ENCODE measurements around the gene KCNJ15.
A peak's percentile ranks its signal among the peaks of the same experiment; 100 is the strongest.
"Not testable (repeated sequence)": the region's sequence is repeated elsewhere in the genome, so short reads cannot be mapped to it uniquely, and the experiment has no call there.

KCNJ15 gene

DNA sequence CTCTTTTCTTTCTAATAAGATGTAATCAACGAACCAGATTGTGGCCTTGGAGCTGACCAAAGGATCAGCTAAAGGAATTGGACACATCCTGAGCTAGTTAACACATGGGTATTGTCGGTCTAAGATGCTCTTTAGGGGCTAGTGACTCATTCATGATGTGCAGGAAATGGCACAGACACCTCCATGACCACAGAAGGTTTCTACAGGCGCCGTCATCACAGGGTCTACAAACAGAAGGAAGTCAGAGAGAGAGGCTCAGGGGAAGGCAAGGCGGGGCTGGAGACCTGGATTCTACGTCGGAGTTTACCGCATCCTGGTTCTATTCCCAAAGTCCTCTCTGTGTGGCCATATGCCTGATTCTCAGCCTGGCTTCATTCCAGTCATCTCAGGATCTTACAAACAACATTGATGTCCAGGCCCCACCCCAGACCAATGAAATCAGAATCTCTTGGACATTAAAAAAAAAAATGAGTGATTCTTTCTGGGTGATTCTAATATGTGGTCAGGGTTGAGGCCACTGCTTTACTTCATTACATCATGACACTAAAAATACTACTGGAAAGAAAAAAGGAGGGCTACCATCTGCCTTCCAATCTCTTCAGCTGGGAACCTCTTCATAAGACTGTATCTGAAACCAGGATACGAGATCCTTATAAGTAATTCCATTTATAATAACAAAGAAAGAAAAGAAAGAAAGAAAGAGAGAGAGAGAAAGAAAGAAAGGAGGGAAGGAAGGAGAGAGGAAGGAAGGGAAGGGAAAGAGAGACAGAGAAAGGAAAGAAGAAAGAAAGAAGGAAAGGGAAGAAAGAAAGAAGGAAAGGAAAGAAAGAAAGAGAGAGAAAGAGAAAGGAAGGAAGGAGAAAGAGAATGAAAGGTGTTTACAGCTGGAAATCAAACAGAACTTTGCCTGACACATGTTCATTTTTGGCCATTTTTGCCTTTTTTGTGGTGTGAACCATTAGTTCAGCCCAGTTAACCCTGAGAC is 11.6 kb upstream of the KCNJ15 start:
- DNase-seq = peak; percentile 69

DNA sequence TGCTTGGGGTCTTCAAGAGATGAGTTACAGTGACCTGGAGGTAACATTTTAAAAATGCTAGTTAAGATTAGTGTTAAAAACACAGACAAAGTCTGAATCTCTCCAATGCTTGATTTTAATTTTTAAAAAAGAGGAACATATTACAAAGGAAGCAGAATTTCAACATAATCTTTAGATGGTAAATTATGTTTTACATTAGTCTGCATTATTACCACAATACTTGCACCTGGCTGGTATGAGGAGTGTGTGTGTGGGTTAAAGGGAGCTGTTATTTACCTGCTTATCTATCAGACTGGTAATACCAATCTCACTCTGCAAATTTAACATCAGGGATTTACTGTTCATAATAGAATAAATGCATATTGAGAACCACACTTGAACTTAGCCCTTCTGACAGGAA is 10.3 kb upstream of the KCNJ15 start:
- DNase-seq = no peak

DNA sequence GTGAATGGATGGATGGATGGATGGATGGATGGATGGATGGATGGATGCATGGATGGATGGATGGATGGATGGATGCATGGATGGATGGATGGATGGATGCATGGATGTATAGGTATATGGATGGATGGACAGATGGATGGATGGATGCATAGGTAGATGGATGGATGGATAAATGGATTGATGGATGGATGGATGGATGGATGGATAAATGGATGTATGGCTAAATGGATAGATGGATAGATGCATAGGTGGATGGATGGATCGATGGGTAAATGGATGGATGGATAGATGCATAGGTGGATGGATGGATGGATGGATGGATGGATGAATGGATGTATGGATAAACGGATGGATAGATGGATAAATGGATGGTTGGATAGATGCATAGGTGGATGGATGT is 9.7 kb upstream of the KCNJ15 start:
- not testable (repeated sequence) for DNase-seq

DNA sequence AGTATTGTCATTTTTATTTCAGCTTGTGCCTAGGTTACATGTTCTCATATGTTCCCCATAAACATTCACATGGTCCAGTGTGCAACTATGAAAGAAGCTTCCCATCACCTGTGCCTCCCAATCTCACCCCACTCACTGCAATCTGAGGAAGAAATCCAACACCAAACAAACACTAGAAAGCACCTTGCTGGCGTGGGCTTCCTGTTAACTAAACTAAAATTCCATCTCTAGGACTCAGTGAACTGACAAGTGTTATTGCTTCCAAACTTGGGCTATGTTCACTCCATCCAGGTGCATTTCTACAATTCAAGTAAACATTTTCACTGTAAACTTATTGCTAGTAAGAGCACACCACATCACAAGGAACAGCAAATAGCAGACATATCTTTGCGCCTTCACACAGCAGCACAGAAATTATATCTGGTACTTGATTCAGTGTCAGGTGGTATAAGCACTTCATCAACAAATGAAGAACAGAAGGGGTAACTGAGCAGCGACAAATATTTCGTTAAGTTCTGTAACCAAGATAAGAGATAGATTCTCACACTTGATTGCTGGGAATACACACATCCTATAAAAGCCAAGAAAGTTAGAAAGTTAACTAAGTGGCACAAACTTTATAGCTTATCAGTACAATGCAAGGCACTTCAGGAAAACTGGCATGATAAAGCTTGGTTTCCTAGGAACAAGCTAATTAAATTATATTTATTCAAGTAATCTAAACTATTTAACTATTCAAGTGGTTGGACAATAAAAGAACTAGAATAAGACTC is 8.9 kb upstream of the KCNJ15 start:
- DNase-seq = no peak

DNA sequence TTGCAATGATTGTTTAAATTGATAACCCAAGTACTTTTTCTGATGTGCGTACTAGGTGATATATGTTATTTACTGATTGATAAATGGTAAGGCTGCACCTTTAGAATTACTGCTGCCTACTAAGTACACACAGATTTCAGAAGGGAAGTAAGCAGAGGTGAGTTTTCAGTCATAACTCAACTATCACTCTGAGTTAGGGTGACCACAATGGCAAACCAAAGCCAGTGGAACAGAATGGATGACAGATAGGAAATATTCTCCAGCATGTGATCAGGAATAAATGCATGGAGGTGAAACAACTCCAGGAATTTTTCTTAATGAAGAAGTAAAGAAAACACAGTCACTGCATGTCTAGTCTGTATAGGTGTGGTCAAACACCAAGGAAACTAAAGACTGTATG is 7.5 kb upstream of the KCNJ15 start:
- no peak for DNase-seq

DNA sequence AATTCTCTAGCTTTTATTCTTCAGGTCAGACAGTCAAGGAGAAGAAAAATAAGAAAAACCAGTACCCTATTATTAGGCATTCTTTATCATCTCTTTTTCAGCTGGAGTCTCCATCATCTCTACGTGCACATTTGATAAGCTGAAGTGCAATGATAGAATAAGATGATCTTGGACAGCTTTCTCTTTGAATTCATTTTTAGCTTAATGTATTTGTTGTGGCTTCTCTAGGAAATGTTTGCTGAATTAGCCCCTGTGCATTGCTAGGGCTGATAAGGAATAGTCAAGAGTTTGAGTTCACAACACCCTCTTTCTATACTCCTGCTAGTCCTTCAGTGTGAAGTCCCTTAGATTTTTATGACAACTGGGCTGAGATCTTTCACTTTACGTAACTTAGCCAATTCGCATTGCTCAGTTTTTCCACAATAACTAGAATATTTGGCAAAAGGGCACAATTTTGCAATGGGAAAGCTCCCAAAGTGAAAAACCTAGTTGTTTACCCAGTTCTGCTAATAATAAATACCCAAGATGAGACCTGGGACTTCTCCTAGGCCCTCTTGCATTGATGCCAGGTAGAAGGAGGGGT is 7.0 kb upstream of the KCNJ15 start:
- DNase-seq = no peak

DNA sequence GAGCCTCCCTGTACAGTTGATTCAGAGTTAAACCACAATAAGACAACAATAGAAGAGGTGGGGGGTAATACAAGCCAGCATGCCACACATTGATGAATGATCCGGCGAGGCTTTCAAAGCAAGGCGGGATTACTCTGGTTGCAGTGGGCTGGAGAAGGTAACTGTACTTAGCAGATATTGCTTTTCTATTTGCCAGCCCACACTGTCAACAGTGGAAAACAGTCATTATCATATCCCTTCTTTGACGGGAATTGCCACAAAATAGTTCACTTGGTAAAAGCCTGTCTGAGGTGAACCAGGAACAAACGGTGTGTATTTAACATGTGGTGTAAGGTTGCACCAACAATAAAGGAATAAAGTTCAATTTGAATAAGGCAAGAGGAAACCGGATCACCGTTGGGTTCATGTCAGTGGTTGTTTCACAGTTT is 5.8 kb upstream of the KCNJ15 start:
- peak; percentile 29 for DNase-seq

DNA sequence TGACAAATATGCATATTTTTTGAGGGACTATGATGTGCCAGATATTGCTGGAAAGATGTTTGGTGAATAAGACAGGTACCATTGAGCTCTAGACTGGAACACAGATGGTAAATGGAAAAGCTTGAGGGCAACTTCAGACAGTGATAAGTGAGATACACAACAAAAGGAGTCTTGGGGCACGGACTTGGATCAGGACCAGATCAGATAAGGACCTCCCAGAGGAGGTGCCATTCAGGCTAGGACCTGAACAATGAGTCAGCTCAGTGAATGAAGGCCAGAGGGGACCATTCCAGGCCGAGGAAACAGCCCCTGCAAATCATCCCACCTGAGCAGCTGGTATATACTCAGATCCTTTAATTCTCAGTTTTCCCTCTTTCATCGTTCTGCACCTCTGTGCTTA is 1.8 kb upstream of the KCNJ15 start:
- no peak for DNase-seq

DNA sequence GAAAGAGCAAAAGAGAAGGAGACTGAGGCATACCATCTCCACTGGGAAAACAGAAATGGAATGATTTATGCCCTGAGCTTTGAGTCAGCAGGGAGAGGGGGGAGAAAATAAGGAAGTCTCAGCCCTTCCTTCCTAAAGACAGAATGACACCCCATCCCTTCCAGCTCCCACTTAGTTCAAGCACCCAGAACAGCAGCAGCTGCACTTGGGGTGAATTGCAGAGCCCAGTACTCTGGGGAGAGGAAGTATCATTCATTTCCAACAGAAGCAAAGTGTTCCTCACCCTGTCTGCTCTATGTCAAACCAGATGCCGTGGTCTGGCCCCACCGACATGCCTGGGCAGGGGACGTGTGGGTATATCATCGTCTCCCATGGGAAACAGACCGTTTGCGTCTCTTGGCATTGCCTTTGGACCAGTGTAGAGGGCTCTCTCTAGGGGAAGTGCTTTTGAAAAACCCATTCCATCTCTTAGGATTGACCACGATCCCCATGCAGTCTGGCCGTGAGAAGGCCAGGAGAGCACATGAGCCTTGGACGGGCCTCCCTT is 1.1 kb upstream of the KCNJ15 start:
- no peak for DNase-seq

DNA sequence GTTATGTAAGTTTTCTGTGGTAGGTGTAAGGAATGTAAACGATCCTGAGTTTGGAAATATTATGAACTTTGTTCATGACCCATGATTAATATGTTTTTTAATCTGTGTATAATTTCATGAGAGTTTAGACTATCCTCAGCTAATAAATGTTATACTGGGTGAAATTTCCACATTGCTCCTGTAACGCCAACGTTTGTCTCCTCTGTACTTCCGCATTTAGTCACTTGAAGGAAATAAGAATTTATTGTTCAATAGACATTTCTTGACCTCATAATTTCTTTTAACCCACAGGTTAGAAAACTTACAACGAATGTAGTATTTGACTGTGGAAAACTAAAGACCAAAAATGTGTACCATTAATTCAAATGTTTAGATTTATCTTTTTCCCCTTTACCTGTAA is 876 bp downstream of the KCNJ15 start:
- DNase-seq = no peak

DNA sequence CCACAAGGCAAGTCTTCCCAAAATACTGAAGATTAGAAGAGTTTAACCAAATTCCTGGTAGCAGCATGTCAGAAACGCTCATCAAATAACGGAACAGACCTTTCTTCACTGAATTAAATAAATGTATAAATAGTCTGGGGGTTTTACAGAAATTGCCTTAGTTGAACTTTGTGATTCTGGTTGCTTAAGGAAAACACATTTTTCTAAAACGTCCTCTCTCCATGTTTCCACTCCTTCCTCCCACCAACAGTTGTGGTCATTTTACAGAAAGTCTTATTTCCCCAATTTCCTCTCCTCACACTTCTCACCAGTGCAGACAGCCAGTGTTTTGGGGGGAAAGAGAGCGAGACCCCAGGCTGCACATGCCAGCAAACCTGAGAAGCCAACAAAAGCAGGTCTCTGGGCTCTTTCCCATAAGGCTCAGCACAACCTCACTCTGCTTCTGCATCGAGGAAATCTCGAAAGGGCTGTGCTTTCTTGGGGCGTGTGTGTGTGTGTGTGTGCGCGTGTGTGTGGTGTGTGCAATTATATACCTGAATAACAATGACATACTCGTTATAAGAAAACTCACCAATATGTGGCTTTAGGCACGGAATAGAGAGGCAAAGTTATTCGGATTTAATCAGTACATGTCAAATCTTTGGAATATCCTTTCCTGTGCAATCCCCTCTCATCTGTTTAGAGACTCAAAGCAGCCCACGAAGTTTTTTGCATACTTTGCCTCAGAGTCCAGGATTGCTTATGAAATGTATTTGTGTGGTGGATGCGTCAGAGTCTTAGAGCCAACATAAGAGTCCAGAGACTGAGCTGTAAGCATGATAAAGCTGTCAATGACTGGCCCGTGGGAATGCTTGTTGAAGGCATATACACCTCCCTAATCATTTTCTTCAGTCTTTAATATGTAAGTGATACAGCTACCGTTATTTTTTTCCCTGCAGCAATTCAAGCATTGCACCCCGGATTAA is 2.0 kb downstream of the KCNJ15 start:
- DNase-seq = peak; percentile 92

DNA sequence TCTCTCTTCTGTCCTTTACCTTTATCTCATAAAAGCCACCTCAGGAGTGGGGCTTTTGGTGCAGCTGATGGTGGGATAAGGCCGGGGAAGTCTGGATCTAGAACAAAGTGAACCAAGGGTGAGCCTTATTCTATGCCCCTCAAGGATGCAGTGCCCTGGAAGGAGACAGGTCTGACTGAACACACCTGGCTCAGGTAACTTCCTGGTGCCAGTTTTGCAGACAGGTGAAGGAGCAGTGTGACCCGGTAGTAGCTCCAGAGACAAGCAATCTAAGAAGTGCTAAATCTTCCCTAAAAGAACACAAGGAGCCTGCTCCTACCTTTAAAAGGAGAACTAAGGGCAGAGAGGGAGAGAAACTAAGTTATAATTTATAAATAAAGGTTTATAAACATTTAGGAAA is 2.9 kb downstream of the KCNJ15 start:
- no peak for DNase-seq

DNA sequence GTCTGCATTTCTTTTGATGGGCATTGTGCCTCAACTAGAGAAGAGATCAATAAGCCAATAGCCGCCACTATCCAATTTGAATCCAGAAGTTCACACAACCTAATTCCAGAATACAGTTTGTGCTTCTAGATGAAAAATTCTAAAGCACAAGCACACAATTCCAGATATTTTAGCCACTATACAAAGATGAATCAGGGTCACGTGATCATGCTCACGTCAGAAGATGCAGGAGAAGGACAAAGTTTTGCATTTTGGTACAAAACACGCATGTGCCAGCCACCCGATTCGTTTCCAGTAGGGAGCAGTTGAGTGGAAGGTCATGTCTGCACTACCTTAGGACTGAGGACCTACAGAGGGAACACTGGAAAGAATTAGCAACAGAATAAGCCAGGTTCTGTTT is 3.6 kb downstream of the KCNJ15 start:
- DNase-seq = no peak

DNA sequence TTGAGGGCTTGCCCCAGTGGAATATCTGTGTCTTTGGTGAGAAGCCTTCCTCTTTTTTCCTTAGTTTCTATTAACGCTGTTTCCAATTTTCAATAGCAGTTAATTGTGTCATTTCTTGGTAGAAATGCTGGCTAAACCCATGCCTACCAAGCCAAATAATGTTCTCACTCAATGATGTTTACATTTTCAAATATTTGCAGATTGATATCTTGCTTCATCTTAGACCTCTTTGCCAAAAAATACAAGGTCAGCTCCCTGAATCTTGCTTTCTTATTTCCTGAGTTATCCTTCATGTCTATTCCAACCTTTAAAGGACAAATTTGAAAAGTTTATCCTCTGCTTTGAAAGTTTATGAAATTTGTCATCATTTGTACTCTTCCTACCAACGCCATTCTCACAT is 5.1 kb downstream of the KCNJ15 start:
- no peak for DNase-seq

DNA sequence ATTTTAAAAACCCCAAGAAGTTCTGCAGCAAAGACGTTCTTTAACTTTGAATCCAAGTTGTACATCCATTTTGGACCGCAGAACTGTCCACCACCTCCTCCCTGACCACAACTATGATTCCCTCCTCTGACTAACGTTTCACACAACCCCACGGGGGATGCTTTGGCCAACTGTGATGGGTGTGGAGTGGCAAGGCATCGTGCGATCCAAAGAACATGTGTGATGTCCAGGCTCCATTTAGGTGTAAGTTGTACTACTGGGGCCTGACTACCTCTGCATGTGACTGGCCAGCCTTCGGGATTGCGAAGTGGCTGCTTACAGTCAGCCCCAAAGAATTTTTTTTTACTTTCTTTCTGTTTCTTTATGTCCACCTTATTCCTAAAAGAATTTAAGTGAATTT is 6.7 kb downstream of the KCNJ15 start:
- DNase-seq = no peak

DNA sequence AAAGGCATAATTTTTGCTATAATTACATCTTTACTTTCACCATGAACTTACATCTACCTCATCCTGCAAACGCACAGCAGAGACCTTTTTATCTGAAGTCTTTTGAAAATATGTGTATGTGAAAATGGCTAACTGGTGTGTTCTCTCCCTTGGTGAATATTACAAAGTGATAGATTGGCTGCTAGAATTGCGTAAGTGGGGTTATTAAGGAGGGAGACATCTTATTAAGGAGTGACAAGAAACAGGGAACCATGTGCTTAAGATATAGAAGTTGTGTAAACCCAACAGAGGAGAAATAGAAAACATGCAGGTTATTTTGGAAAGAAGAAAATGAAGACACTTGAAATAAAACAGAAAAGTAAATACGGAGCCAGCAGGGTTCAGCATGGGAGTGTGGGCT is 7.8 kb downstream of the KCNJ15 start:
- DNase-seq = no peak

DNA sequence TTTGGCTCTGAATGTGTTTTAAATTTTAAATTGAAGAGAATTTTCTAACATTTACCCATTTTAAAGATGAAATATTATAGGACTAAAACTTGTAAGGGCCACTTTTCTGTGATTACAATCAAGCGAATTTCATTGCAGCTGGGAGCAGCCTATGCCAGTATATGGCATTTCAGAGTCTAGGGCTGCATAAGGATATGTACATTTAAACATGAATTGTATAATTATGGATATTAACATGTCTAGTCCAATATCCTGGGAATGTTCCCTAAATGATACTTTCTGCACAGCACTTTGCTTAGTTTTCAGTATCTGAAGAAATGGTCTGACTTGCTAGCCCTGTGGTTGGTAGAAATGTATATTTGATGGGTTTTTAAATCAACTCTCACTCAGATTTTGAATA is 8.4 kb downstream of the KCNJ15 start:
- DNase-seq = no peak

DNA sequence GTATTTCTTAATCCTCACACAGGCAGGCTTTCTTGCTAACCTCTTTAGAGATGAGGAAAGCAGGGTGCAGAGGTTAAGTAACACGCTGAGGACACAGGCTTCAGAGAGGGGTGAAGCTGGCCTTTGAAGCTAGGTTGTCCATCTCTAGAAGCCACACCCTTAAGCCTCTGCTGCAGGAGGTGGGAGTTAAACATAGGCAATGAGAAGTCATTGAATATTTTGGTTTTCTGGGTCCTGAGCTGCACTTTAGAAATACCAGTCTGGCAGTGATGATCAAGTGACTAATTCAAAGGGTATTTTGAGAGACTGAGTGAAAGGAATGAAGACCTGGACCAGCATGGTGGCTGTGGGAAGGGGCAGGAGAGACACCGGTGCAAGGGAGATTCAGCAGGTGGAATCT is 9.9 kb downstream of the KCNJ15 start:
- DNase-seq = peak; percentile 25

DNA sequence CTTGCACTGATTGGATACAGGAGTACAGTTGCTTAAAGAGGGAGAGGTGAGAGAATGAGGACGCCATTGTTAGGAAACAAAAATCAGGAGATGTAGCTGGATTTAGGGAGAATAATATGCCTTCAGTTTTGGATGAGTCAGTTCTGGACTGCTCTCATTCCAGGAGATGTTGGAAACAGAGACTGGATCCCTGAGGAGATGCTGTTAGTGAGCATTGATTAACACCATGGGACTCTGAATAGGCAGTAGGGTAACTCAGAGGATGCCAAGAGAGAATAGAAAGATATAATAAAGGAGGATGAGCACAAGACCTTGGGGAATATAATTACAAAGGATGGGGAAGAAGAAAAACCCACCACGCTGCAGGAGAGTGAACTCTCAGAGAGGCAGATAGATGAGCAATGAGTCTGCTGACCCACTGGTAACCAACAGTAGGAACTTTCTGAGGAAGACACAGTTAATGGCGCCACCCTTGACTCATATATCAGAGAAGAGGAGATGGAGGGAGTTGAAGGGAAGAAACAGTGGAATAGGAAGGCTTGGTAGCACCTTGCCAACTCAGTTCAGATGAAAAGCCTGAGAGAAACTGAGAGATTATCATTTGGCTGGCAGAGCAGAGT is 10.5 kb downstream of the KCNJ15 start:
- no peak for DNase-seq

DNA sequence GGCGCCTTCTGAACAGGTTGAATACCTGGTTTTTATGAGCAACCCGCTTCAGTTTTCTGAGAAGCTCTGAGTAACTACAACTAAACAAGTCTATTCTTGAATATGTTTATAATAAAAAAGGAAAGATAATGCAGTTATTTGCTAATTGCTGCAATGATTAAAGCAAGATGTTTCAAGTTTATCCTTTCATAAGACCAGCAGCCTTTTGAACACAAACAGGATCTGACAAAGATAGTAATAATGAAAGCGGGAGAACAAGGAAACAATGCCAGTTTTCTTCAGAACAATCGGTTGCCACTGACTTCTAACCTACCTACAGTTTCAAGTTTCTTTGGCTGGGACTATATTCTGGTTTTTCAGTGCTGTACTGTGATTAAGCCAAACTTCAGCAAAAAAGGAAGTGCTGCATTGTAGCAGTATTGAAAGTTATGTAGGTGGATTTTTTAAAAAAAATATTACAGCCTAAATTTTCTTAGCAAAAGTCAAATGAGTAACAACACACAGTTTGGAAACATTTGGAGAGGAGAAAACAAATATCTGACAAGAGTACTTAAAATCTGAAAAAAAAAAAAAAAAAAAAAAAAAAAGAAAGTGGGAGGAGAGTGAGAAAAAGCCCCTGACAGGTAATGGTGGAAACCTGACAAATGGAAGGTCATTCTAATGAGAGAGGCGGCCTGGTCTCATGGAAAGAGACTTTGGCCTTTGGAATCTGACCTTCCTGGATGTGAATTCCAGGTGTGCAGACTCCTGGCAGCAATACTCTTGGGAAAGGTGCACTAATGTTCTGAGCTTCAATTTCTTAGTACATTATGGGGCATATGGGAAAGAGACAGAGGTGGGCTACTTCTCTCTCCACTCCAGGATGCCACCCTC is 11.4 kb downstream of the KCNJ15 start:
- no peak for DNase-seq

Data from kidney glomerular epithelial cell (primary cell).